ENCODE results near the gene HOXC4.
"Not testable (repeated sequence)": the region's sequence is repeated elsewhere in the genome, so short reads cannot be mapped to it uniquely, and the experiment has no call there.

Gene HOXC4

DNA sequence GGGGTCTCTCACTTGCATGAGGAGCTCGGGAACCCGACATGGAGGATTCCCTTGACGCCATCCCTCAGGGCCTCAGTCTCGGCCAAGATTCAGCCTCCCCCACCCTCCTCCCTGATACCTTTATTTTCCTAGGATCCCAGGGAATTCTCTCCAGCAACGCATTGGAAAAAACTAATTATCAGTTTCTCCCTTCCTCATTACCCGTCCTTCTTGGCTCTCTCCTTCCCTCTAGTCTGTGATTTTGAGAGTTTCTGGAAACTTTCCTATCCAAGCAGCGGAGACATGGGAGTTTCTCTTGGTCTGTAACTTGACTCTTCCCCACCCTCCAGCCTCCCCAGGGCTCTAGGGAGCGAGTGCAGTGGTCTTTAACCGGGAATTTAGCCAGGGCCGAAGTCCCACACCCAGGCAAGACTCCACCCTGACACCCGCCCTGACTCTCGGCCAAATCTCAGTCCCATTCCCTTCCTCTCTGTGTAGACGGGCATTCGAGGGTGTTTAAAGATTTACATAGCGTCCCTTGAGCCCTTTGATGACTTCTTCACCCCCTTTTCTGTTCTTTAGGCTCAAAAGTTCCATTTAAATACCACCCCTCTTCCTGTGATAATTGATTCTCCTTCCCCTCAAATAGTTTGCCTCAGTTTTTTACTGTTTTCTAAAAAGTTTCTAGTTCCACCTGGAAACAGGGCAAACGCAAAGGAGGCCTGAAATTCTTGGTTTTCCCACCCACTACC, 14.1 kb upstream of the HOXC4 start:
- no peak for DNase-seq (ENCODE audit: extremely low read depth in 1 of 2, low read depth in 1 of 2)

DNA sequence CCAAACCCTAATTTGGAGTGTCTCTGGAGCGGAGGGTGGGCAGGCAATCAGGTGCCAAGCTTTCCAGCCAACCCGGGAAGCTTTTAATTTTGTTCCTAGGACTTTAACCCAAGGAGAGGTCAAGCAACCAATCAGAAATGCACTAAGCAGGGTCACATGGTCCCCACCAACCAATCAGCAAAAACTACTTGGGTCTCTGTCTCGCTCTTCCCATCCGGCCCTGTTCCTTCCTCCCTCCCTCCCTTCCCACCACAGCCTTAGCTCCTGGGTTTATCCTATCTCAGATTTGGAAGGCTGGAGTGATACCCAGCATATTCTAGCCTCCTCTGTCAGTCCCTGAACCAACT, 13.5 kb upstream of the HOXC4 start:
- DNase-seq (ENCODE audit: extremely low read depth in 1 of 2, low read depth in 1 of 2), result no peak

GRCh38 chr12:54040648-54041047, 13.0 kb upstream of the HOXC4 start:
- no peak for DNase-seq (ENCODE audit: extremely low read depth in 1 of 2, low read depth in 1 of 2)

DNA sequence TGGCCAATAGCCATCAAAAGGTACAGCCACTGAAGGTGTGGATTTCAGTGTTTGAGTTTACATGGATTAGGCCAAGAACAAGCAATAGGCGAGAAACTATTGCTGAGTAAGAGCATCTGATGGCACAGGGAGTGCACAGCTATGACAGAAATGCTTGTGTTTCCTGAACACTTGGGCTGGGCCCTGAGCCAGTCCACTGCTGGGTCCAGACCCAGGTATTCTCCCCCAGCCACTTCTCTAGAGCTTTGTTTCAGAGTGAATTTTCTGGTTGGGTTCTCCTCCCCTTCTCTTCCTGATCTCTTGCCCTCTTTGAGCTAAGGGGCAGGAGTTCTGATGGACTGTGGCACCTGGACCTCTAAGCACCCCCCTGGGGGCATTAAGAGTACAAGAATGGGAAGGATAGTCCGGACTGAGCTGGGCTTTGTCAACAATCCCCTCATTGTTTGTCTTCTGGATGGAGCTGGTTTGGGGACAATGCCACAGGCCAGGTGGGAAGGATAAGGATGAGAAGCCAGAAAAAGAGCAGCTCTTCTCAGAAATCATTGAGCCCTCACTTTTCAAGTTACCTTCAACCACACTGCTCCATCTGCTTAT, 12.4 kb upstream of the HOXC4 start:
- no peak for DNase-seq (ENCODE audit: extremely low read depth in 1 of 2, low read depth in 1 of 2)

DNA sequence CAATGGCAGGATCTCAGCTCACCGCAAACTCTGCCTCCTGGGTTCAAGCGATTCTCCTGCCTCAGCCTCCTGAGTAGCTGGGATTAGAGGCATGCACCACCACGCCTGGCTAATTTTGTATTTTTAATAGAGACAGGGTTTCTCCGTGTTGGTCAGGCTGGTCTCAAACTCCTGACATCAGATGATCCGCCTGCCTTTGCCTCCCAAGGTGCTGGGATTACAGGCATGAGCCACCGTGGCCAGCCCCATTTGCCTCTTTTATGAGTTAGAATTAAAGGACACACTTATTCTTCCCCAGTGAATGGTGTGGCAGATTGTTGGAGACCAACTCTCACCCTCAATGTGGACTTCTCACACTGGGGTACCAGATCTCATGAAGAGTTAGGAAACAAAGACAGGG, 11.6 kb upstream of the HOXC4 start:
- DNase-seq (ENCODE audit: extremely low read depth in 1 of 2, low read depth in 1 of 2), result not testable (repeated sequence)

DNA sequence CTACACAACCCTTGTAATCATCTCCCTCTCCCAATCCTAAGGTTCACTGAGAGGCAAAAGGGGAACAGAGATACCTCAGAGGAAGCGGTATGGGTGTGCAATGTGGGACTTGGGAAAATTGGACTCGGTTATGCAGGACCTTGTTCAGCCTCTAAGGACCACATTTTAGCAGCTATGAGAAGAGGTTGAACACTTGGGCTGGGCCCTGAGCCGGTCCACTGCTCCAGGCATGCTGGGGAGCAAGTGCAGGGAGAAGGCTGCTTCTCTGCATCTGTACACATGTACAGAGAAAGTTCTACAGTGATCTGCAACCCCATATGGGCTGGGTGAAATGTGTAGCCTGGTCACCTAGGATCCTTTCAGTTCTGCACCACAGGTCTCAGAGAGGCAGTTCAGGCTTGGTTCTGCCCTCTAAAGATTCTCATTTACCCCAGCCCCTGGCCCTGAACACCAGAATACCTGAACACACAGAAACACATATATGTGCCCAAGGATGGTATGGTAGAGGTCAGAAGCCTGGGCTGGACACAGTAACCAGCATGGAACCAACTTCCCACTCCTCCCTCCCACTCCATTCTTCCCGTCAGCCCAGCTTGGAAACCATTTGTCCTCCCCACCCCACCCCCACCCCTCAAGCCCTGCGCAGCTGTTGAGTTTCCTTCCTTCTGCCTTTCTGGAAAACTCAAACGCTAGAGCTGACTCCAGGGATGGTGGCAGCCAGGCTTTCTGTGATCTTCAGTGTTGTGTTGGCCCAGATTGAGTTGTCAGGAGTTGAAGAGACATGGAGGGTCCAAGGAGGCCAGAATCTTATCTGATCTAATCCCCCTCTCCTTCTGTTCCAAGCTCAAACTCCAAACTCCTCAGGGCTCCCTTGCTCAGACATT, 10.4 kb upstream of the HOXC4 start:
- DNase-seq (ENCODE audit: extremely low read depth in 1 of 2, low read depth in 1 of 2), result no peak

GRCh38 chr12:54044425-54045103, 9.1 kb upstream of the HOXC4 start:
- DNase-seq (ENCODE audit: extremely low read depth in 1 of 2, low read depth in 1 of 2), result no peak

- no peak for DNase-seq (ENCODE audit: extremely low read depth in 1 of 2, low read depth in 1 of 2)
These were observed 8.2 kb upstream of the HOXC4 start for GRCh38 chr12:54045401-54045800.

- no peak for DNase-seq (ENCODE audit: extremely low read depth in 1 of 2, low read depth in 1 of 2)
These were observed 7.6 kb upstream of the HOXC4 start for GRCh38 chr12:54045868-54046521.

DNA sequence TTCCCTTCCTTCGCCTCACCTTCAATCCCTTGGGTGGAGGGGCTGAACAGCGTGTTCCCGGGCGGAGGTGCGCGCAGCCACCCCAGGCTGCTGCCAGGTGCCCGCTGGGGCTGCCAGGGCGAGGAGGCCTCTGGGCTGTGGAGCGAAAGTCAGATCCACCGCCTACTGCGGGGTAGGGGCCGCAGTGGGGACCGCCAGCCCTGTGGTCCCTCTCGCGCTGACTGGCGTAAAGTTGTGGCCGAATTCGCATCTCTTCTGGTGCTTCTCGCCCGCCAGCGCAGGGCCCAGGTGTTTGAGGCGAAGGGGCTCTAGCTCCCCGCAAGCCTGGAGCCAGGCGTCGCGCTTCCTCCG, 6.9 kb upstream of the HOXC4 start:
- DNase-seq (ENCODE audit: extremely low read depth in 1 of 2, low read depth in 1 of 2), result no peak

- DNase-seq (ENCODE audit: extremely low read depth in 1 of 2, low read depth in 1 of 2), result no peak
These were observed 6.3 kb upstream of the HOXC4 start for GRCh38 chr12:54047160-54047963.

DNA sequence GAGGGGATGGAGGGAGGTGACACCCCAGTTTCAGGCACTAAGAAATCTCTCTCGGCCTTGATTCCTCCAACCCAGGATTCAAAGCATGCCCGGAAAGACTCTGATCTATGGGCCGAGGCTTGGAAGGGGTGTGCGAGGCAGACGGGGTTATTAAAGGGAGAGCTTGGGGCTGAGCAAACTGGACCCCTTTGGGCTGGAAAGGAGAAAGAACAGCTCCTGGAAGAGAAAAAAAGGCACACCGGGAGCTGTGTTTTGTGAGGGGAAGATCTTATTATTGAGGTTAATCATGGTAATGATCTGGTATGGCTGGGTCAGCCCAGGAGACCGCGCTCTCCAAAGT, 5.7 kb upstream of the HOXC4 start:
- DNase-seq (ENCODE audit: extremely low read depth in 1 of 2, low read depth in 1 of 2), result no peak

DNA sequence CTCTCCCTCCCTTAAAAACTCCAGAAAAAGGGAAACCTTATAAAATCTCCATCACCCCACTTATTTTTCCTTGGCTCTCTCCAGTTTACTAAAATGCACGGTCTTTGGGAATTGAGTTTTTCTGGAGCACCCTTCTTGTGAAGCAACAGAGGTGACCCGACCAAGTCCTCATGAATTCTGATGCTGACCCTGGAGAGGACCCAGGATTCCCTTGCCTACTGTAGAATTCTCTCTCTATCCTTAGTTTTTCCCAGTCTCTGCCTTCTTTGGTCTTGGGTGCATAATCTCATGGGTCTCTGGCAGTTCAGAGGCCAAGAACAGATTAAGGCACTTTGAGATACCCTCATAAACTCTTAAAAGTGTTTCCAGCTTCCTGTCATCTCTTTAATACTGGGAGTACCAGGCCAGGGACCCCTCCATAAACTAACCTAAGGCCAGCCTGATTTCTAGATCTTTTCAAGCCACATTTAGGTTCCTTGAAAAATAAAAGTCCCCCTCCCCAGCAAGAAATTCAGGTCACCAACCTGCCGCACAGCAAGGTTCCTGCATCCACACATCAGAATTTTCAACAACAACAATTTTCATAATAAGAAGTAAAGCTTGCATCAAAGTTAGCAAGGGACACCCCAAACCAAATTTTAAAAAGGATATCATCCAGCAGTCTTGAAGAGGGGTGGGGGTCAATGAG, 5.1 kb upstream of the HOXC4 start:
- no peak for DNase-seq (ENCODE audit: extremely low read depth in 1 of 2, low read depth in 1 of 2)

DNA sequence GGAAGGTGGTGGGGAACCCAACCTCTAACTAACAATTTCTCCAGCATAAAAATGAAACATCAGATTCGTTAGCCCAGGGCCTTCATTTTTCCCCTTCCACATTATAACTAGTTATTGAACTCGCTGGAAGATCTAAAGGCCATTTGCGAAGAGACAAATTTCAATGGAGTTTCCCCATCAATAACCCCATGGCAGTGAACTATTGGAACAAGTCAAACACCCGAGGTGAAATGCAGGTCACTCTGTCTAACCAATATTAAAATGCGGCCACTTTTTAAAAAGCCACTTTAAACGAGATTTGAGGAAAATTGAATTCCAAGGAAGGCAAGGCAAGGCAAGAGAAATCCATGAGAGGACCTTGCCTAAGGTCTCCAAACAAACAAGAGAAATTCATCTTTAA, 4.5 kb upstream of the HOXC4 start:
- DNase-seq (ENCODE audit: extremely low read depth in 1 of 2, low read depth in 1 of 2), result no peak

- DNase-seq (ENCODE audit: extremely low read depth in 1 of 2, low read depth in 1 of 2), result no peak
These were observed 3.2 kb upstream of the HOXC4 start for GRCh38 chr12:54050482-54050810.

DNA sequence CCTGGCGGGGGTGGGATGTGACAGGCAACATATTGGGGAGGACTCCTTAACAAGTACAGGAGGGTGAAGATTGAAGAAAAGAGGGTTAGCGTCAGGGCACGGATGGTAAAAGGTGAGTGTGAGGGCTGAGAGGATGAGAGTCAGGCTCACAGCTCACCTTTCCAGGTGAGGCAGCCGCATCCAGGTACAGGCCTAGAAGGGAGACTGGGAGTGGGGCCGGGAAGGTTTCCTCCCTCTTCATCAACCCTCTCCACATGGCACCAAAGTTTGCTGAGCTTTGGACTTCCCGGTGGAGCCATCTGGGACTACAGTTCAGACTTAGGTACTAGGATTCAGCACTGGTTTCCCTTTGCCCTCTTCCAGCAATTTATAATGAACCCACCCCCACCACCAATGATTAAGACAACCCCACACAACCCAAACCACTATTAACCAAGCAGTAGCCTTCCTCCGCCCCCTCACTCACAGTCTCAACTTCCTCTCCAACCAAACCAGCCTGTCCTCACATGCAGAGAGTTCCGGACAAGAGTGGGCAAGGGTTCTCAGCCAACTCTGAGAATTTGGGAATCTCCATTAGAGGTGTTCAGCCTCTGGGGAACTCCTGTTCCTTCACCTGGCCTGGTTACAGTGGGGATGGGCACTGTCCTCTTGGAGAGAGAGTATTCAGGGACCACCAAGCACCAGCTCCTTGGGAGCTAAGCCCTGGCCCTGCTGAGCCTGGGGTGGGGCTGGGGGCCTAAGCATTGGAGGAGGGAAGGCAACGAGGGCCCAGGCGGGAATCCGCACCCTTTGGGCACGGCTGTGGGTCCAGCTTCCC, 2.4 kb upstream of the HOXC4 start:
- DNase-seq (ENCODE audit: extremely low read depth in 1 of 2, low read depth in 1 of 2), result no peak

GRCh38 chr12:54051874-54052437, 1.7 kb upstream of the HOXC4 start:
- DNase-seq (ENCODE audit: extremely low read depth in 1 of 2, low read depth in 1 of 2), result no peak

DNA sequence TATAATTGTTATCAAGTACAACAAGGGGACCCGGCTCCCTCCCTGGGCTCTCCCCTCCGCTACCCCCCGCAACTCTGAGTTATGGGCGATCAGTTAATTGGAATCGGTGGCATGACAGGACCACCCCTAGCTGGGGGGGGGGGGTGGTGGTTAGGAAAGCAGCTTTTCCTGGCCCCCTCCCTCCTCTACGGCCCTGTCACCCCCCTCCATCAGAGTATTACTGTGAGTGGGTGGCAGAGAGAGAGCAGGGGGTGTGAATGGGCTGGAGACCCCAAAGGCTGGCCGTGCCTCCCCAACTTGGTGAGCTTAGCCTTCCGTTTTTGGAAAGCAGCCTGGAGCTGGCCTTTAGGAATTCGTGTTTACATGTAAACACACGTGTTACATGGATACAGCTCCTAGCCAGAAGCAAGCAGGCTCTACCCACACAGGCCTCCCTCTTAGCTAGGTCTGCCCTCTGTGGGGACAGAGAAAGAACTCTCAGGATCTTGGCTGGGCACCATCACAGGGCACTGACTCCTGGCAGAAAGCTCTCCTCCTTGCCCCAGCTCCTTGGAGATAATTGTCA, 1.1 kb upstream of the HOXC4 start:
- no peak for DNase-seq (ENCODE audit: extremely low read depth in 1 of 2, low read depth in 1 of 2)

All from stimulated activated CD8-positive, alpha-beta memory T cell treated with anti-CD3 and anti-CD28 coated beads, Interleukin-7, amount 100 ng/mL, for 48 hours (primary cell).